Measurements from ENCODE around the gene PWWP2B. TPM values are rescaled to one million over a fixed set of nuclear protein-coding genes. Genes with fewer than 3 reads are reported as not detected.

The PWWP2B gene
- total RNA-seq, 1 donor from 2014 or later = 3.8 TPM

- Mint-ChIP-seq H3K4me1 (ENCODE audit: low read depth) (no peaks in the 10 kb centered on the region), H3K27ac (no peak overlapping the region), H3K4me3 (ENCODE audit: low read depth) (no peak overlapping the region), H3K36me3 (ENCODE audit: low read depth) (no peaks in the 10 kb centered on the region), H3K27me3 (ENCODE audit: low read depth) (no peaks in the 10 kb centered on the region), H3K9me3 (no peaks in the 10 kb centered on the region)
- DNase-seq (ENCODE audit: low spot score) = no peak
- intact Hi-C loops (cut with micrococcal nuclease) = no loop called here
These were observed 6.6 kb downstream of the PWWP2B start for GRCh38 chr10:132403511-132404168.

- no peaks in the 10 kb centered on the region for H3K27me3 Mint-ChIP-seq (ENCODE audit: low read depth)
- intact Hi-C loops (cut with micrococcal nuclease) = no loop called here
- H3K4me1 Mint-ChIP-seq (ENCODE audit: low read depth) = no peaks in the 10 kb centered on the region
- H3K4me3 Mint-ChIP-seq (ENCODE audit: low read depth) = no peak overlapping the region
- no peak overlapping the region for H3K27ac Mint-ChIP-seq
- no peaks in the 10 kb centered on the region for H3K9me3 Mint-ChIP-seq
- H3K36me3 Mint-ChIP-seq (ENCODE audit: low read depth) = no peaks in the 10 kb centered on the region
- DNase-seq (ENCODE audit: low spot score) = no peak
These were observed 7.3 kb downstream of the PWWP2B start for GRCh38 chr10:132404169-132404880.

DNA sequence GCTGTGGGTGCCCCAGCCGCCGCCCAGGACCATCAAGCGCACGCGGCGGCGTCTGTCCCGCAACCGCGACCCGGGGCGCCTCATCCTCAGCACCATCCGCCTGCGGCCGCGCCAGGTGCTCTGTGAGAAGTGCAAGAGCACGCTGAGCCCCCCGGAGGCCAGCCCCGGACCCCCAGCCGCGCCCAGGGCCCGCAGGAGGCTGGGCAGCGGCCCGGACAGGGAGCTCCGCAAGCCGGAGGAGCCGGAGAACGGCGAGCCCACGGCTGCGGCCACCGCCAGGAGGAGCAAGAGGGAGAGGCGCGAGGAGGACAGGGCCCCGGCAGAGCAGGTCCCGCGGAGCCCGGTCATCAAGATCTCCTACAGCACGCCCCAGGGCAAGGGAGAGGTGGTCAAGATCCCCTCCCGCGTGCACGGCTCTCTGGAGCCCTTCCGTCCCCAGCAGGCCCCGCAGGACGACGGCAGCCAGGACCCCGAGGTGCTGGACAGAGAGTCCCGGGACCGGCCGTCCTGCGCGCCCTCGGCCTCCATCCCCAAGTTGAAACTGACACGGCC, 8.0 kb downstream of the PWWP2B start:
- H3K9me3 Mint-ChIP-seq = no peaks in the 10 kb centered on the region
- no peak overlapping the region for H3K27ac Mint-ChIP-seq
- H3K4me3 Mint-ChIP-seq (ENCODE audit: low read depth) = no peak overlapping the region
- no peaks in the 10 kb centered on the region for H3K27me3 Mint-ChIP-seq (ENCODE audit: low read depth)
- no peaks in the 10 kb centered on the region for H3K4me1 Mint-ChIP-seq (ENCODE audit: low read depth)
- intact Hi-C loops (cut with micrococcal nuclease) = no loop called here
- no peaks in the 10 kb centered on the region for H3K36me3 Mint-ChIP-seq (ENCODE audit: low read depth)
- no peak for DNase-seq (ENCODE audit: low spot score)

DNA sequence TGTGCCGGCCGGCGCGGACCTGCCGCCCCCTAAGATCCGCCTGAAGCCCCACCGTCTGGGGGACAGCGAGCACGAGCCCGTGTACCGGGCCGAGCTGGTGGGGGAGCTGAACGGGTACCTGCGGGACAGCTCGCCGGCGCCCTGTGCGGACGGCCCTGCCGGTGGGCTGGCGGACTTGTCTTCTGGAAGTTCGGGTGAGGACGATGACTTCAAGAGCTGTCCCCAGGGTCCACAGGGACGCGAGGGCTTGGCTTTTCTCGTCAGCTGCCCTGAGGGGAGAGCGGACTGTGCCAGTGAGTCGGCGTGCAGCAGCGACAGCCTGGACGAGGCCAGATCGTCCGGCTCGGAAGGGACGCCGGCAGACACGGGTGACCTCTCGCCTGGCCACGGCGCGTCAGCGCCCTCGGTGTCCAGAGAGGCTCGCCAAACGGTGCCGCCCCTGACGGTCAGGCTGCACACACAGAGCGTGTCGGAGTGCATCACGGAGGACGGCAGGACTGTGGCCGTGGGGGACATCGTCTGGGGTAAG, 8.5 kb downstream of the PWWP2B start:
- no peaks in the 10 kb centered on the region for H3K9me3 Mint-ChIP-seq
- intact Hi-C loops (cut with micrococcal nuclease) = no loop called here
- H3K4me1 Mint-ChIP-seq (ENCODE audit: low read depth) = no peaks in the 10 kb centered on the region
- DNase-seq (ENCODE audit: low spot score) = no peak
- no peaks in the 10 kb centered on the region for H3K36me3 Mint-ChIP-seq (ENCODE audit: low read depth)
- H3K27me3 Mint-ChIP-seq (ENCODE audit: low read depth) = no peaks in the 10 kb centered on the region
- no peak overlapping the region for H3K27ac Mint-ChIP-seq
- no peak overlapping the region for H3K4me3 Mint-ChIP-seq (ENCODE audit: low read depth)

DNA sequence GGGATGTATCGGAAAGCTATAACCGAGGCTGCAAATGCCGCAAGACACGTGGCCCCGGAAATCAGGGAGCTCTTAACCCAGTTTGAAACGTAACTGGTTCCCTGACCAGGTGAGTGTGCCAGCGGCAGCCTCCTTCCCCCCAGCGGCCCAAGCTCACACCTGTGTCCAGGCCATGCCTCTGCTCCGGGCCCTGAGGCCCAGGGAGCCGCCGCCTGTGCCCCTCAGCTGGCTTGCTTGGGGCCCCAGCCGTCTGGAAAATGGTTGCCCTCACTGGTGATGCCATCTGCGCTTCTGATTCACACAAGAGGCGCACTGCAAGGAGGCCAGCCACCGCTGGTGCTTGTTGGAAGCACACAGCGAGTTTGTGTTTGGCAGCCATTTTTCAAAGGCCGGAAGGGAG, 9.2 kb downstream of the PWWP2B start:
- no peak for DNase-seq (ENCODE audit: low spot score)
- Mint-ChIP-seq H3K9me3 (no peaks in the 10 kb centered on the region), H3K27ac (no peak overlapping the region), H3K27me3 (ENCODE audit: low read depth) (no peaks in the 10 kb centered on the region), H3K36me3 (ENCODE audit: low read depth) (no peaks in the 10 kb centered on the region), H3K4me3 (ENCODE audit: low read depth) (no peak overlapping the region), H3K4me1 (ENCODE audit: low read depth) (no peaks in the 10 kb centered on the region)
- intact Hi-C loops (cut with micrococcal nuclease) = no loop called here

- Mint-ChIP-seq H3K36me3 (ENCODE audit: low read depth) (no peaks in the 10 kb centered on the region), H3K27ac (no peak overlapping the region), H3K4me3 (ENCODE audit: low read depth) (no peak overlapping the region), H3K4me1 (ENCODE audit: low read depth) (no peaks in the 10 kb centered on the region), H3K27me3 (ENCODE audit: low read depth) (no peaks in the 10 kb centered on the region), H3K9me3 (no peaks in the 10 kb centered on the region)
- intact Hi-C loops (cut with micrococcal nuclease) = no loop called here
- DNase-seq (ENCODE audit: low spot score) = no peak
These were observed 9.8 kb downstream of the PWWP2B start for GRCh38 chr10:132406750-132407149.

DNA sequence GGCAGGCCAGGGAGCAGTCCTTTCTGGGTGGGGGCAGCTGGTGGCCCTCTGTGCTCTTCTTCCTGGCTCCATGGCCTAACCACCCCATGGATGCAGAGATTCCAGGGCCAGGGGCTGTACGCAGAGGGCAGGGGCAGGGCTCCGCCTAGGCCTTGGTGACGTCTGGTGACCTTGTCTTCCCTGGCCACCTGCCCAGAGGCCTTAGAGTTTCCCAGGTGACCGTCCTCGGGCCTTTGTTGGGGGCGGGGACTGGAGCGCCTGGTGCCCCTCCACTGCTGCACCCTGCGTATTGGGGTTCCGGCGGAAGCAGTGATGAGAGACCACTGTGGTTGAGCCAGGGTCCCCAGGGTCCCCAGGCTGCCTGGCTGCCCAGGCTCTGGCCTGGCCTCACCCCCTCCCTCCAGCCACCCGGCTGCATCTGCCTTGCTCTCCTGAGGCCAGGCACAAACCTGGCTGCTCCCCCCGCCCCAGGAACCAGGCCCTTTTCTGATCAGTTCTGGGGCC, 10.3 kb downstream of the PWWP2B start:
- no peaks in the 10 kb centered on the region for H3K36me3 Mint-ChIP-seq (ENCODE audit: low read depth)
- H3K27me3 Mint-ChIP-seq (ENCODE audit: low read depth) = no peaks in the 10 kb centered on the region
- intact Hi-C loops (cut with micrococcal nuclease) = no loop called here
- H3K27ac Mint-ChIP-seq = no peak overlapping the region
- no peaks in the 10 kb centered on the region for H3K4me1 Mint-ChIP-seq (ENCODE audit: low read depth)
- DNase-seq (ENCODE audit: low spot score) = no peak
- H3K9me3 Mint-ChIP-seq = no peaks in the 10 kb centered on the region
- H3K4me3 Mint-ChIP-seq (ENCODE audit: low read depth) = no peak overlapping the region

DNA sequence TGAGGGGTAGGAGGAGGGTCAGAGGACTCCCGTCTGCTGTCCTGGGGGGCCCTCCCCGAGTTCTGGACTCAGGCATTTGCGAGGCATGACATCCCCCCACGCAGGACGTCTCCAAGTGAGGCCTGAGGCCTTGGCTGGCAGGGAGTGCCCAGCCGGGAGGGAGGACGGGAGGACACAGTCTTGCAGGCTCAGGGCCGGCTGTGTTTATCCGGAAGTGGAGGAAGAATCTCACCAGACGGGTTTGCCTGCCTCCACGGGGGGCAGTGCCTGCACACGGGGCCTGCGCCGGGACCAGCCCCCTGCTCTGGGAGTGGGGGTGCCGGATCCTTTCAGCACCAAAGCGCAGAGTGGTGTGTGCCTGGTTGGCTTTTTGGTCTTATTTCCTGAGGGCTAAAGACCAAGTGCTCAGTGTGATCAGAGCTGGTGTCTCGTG, 10.9 kb downstream of the PWWP2B start:
- H3K27me3 Mint-ChIP-seq (ENCODE audit: low read depth) = no peaks in the 10 kb centered on the region
- intact Hi-C loops (cut with micrococcal nuclease) = no loop called here
- no peaks in the 10 kb centered on the region for H3K9me3 Mint-ChIP-seq
- no peak for DNase-seq (ENCODE audit: low spot score)
- no peak overlapping the region for H3K27ac Mint-ChIP-seq
- no peaks in the 10 kb centered on the region for H3K4me1 Mint-ChIP-seq (ENCODE audit: low read depth)
- no peak overlapping the region for H3K4me3 Mint-ChIP-seq (ENCODE audit: low read depth)
- H3K36me3 Mint-ChIP-seq (ENCODE audit: low read depth) = no peaks in the 10 kb centered on the region

- DNase-seq (ENCODE audit: low spot score) = no peak
- no peak overlapping the region for H3K27ac Mint-ChIP-seq
- no peak overlapping the region for H3K4me3 Mint-ChIP-seq (ENCODE audit: low read depth)
These were observed 11.4 kb downstream of the PWWP2B start for GRCh38 chr10:132408367-132408781.

DNA sequence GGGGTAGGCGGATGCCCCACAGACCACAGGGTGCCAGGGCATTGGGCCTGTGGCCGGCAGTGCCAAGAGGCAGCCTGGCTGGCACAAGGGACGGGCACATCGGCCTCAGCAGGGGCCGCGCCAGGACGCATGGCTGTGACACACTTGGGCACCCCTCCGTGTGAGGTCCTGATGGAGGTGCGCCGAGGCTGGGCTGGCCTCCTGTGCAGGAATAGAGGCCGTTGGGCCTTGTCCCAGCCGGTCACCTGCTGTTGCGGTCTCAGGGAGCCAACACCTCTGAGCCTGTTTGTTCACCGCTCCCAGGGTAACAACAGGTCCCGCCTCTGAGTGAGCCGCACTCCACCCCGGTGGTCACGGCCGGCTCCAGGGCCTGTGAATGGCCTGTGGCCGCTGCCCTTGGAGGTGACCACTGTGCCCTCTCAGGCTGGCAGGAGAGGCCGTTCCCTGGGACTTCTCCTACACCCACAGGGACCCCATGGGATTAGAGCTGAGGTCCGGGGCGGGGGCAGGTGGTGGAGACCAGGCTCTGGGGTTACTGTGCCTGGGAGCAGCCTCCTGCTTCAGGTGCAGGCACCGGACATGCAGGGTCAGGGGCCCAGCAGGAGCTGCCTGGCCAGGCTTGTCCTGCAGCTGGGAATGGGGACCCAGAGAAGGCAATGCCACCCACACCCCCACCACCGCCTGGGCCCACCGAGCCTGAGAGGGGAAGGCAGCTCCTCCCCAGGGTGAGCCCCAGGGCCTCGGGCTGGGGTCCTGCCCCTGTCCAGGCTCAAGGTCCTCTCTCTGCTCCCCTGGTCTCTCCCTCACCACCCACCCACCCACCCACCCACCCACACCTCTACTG, 12.0 kb downstream of the PWWP2B start:
- Mint-ChIP-seq H3K36me3 (ENCODE audit: low read depth) (no peaks in the 10 kb centered on the region), H3K4me1 (ENCODE audit: low read depth) (no peaks in the 10 kb centered on the region), H3K9me3 (no peaks in the 10 kb centered on the region), H3K4me3 (ENCODE audit: low read depth) (no peak overlapping the region), H3K27me3 (ENCODE audit: low read depth) (no peaks in the 10 kb centered on the region), H3K27ac (no peak overlapping the region)
- DNase-seq (ENCODE audit: low spot score) = no peak
- intact Hi-C loops (cut with micrococcal nuclease) = no loop called here

More at GRCh38 chr10:132408367-132408781, 11.4 kb downstream of the PWWP2B start:
- no peaks in the 10 kb centered on the region for H3K36me3 Mint-ChIP-seq (ENCODE audit: low read depth)
- intact Hi-C loops (cut with micrococcal nuclease) = no loop called here
- no peaks in the 10 kb centered on the region for H3K4me1 Mint-ChIP-seq (ENCODE audit: low read depth)
- no peaks in the 10 kb centered on the region for H3K9me3 Mint-ChIP-seq
- H3K27me3 Mint-ChIP-seq (ENCODE audit: low read depth) = no peaks in the 10 kb centered on the region

DNA sequence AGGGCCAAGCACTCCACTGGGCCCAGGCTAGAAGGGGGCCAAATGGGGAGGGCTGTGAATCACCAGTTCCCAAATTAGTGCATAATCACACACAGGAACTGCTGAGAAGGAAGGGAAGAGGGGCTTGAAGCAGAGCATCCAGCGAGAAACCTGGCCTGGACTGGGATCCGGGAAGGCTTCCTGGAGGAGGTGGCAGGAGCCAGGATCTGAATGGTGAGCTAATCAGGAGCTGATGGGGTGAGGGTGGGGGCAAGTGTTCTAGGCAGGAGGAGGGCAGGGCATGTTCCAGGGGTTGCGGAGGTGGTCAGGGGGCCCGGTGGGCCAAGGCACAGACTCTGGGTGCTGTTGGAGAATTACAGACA, 12.6 kb downstream of the PWWP2B start:
- DNase-seq (ENCODE audit: low spot score) = no peak
- H3K9me3 Mint-ChIP-seq = no peaks in the 10 kb centered on the region
- H3K27me3 Mint-ChIP-seq (ENCODE audit: low read depth) = no peaks in the 10 kb centered on the region
- no peak overlapping the region for H3K4me3 Mint-ChIP-seq (ENCODE audit: low read depth)
- H3K4me1 Mint-ChIP-seq (ENCODE audit: low read depth) = no peaks in the 10 kb centered on the region
- H3K27ac Mint-ChIP-seq = no peak overlapping the region
- intact Hi-C loops (cut with micrococcal nuclease) = no loop called here
- no peaks in the 10 kb centered on the region for H3K36me3 Mint-ChIP-seq (ENCODE audit: low read depth)

GRCh38 chr10:132410056-132410778, 13.2 kb downstream of the PWWP2B start:
- intact Hi-C loops (cut with micrococcal nuclease) = no loop called here
- Mint-ChIP-seq H3K27ac (no peak overlapping the region), H3K27me3 (ENCODE audit: low read depth) (no peaks in the 10 kb centered on the region), H3K4me1 (ENCODE audit: low read depth) (no peaks in the 10 kb centered on the region), H3K9me3 (no peaks in the 10 kb centered on the region), H3K4me3 (ENCODE audit: low read depth) (no peak overlapping the region), H3K36me3 (ENCODE audit: low read depth) (no peaks in the 10 kb centered on the region)
- DNase-seq (ENCODE audit: low spot score) = no peak
